Activated CD8-positive, alpha-beta memory T cell treated with anti-CD3 and anti-CD28 coated beads for 36 hours (primary cell): ENCODE data around the gene ZFP1. TPM values are rescaled to one million over a fixed set of nuclear protein-coding genes. Genes with fewer than 3 reads are reported as not detected.

Experiments used
- CTCF ChIA-PET: fragments of 350-600 bp; sonication (Branson Sonifier 250); formaldehyde crosslinking; loops from one replicate; lab custom pipeline; 2021; ENCODE audit warnings: antibody characterized with exemption; lab: Charles Lee
- POLR2A ChIA-PET: fragments of 350-600 bp; sonication (Branson Sonifier 250); formaldehyde crosslinking; loops from one replicate; lab custom pipeline; 2021; ENCODE audit warnings: antibody characterized with exemption; lab: Charles Lee
- total RNA-seq, 2 experiments: library from RNA; stranded (reverse); gene quantifications; one replicate each; pipeline ENCODE4 v1.2.3, GENCODE V29; 2021

The ZFP1 gene
- total RNA-seq, 2 experiments from 2014 or later = 13.1 to 19.3 TPM

DNA sequence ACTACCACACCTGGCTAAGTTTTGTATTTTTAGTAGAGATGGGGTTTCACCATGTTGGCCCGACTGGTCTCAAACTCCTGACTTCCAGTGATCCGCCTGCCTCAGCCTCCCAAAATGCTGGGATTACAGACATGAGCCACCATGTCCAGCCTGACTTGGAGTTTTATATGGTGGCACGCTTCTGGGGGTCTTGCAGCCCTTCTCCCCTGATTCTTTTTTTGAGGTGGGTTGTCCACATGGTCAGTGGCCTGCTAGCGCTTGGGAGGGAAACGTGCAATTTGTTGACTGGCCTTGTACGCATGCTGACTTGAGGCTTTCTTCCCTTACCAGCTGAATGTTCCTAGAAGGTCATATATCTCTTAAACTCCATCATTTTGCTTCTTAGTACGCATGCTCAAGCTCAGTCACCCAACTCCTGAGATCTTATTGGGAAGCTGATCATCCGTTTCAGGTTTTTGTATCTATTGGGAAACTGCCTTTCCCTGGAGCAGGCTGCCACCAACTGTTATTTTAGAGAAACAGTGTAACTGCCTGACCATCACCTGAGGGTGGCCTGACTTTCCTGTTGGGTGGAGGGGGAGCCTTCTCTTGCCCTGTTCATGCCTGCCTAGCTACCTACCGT, 18.1 kb upstream of the ZFP1 start:
- POLR2A ChIA-PET = no interaction called here
- CTCF ChIA-PET = no interaction called here

DNA sequence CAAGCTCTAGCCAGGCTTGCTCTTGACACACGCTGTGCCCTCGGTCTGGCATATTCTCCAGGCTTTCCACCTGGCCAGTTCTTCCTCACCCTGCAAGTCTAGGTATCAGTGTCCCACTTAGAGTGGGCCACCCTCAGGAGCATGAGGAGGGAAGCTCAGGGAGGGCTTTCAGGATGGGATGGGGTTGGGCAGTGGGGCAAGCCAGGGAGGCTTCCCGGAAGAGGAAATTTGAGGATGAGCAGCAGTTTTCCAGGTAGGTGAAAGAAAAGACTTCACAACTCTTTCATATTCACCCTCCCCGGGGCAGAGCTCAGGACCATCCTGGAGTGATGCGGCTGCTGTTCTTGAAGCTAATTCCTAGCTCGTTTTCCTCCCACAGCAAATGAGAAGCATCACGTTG, 17.2 kb upstream of the ZFP1 start:
- CTCF ChIA-PET = interaction anchor here (0.6 kb wide), 1 partner anchor 204 kb away, joined by 4 read pairs; no protein-coding TSS in a partner anchor
- POLR2A ChIA-PET = no interaction called here

DNA sequence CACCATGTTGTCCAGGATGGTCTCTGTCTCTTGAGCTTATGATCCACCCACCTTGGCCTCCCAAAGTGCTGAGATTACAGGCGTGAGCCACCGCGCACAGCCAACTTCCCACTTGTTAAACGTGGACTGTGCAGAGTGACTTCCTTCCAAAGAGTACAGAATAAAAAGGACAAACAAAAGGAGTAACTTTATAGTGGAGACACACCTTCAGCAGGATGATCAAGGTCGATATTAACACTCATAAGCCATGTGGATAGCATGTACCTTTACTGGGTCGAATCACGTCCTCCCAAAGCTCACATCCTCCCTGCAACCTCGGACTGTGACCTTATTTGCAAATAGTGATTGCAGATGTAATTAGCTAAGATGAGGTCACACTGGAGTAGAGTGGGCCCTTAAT, 10.1 kb upstream of the ZFP1 start:
- ChIA-PET CTCF (interaction anchor here (0.7 to 1.0 kb wide), 2 partner anchors 17 to 667 kb away, joined by 3 to 8 read pairs; no protein-coding TSS in a partner anchor), POLR2A (no interaction called here)

DNA sequence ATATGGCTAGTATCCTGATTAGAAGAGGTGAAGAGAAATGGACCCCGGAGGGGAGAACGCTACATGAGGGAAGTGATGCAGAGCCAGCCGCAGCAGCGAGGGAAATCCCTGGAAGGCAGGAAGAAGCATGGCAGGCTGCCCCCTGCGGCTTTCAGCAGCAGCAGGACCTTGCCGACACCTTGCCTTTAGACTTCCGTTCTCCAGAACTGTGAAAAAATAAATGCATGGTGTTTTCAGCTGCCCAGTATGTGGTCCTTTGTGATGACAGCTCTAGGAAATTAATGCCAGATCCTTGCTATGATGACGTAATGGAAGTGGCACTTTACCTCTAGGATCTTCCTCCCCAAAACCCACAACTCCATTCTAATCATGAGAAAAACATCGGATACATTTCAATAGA, 9.7 kb upstream of the ZFP1 start:
- ChIA-PET POLR2A (no interaction called here), CTCF (interaction anchor here (0.7 to 1.0 kb wide), 2 partner anchors 17 to 668 kb away, joined by 3 to 8 read pairs; no protein-coding TSS in a partner anchor)

DNA sequence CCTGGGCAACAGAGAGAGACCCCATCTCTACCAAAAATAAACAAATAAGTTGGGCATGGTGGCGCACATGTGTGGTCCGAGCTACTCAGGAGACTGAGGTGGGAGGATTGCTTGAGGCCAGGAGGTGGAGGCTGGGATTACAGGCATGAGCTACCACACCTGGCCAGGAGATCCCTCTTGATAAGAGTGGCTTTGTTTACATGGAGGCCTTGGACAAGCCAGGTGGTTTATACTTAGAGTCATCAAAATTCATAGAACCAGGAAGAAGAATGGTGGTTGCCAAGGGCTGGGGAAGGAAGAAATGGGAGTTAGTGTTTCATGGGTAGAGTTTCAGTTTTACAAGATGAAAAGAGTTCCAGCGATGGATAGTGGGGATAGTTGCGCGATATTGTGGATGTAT, 8.8 kb upstream of the ZFP1 start:
- POLR2A ChIA-PET = no interaction called here
- CTCF ChIA-PET = no interaction called here

DNA sequence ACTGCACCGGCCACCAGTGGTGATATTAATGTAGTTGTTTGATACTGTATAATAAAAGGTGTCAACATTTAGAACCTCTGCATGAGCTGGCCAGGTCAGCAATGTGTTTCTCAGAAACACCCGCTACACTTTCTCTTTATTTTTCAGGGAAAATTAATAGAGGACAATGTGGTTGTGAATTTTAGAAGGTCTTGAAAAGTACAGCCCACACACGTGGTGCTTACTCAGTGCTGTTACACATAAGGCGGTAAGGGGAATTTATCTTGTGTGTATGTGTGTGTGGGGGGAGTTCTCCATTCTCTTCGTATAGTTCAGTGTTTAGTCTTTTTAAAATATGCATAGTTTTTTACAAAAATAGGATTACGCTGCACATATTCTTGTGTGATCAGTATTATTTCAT, 4.4 kb upstream of the ZFP1 start:
- ChIA-PET CTCF (no interaction called here), POLR2A (interaction anchor here (0.6 kb wide), 2 partner anchors 13 to 27 kb away, joined by 5 read pairs; no protein-coding TSS in a partner anchor)

DNA sequence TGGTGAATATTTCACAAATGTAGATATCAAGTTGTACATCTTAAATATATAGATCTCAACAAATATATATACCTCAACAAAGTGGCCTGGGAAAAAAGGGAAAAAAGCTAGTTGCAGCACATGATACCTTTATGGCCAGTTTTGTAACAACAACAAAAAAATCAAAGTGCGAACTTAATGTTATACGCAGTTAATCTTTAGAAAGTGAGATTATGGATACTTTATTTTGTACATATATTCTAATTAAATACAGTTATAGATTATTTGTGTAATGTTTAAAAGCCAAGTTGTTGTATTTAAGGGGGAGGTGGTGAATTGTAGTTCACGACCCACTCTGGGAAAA, 385 bp upstream of the ZFP1 start:
- ChIA-PET POLR2A (no interaction called here), CTCF (no interaction called here)

DNA sequence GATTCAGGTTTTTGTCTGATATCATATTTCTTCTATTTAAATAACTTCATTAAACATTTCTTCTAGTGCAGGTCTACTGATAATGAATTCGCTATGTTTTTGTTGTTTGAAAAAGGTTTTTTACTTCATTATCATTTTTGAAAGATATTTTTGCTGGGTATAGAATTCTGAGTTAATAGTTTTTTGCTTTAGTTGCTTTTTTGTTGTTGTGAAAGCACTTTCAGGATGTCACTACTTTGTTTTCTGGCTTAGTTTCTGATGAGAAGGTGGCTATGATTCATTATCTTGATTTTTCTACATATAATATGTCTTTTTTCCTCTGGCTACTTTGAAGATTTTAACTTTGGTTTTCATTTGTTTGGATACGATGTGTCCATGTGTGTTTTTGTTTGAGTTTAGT, 3.5 kb downstream of the ZFP1 start:
- ChIA-PET CTCF (no interaction called here), POLR2A (no interaction called here)

DNA sequence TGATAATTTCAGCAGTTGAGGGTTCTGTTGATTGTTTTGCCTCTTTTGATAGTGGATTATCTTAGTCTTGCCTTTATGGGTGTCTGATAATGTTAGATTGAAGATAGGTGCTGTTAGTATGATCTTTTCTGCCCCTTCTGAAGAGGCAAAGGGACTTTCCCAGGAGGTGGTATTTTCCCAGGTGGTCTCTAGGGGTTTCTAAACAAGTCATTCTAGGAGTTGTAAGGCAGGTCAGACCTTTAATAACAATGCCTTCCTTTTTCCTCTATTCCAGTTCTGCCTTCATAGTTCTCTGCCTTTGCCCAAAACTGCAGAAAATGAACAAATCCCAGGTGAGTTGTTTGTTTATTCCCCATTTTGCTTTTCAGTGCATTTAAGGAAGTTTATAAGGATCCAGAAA, 4.3 kb downstream of the ZFP1 start:
- ChIA-PET POLR2A (no interaction called here), CTCF (no interaction called here)

DNA sequence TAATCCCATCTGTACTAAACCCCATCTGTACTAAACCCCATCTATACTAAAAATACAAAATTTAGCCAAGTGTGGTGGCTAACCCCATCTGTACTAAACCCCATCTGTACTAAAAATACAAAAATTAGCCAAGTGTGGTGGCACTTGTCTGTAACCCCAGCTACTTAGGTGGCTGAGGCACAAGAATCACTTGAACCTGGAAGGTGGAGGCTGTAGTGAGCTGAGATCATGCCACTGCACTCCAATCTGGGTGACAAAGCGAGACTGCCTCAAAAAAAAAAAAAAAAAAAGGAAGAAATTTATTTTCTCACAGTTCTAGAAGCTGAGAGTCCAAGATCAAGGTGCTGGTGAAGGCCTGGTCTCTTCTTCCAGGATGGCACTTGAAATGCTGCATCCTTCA, 12.1 kb downstream of the ZFP1 start:
- ChIA-PET POLR2A (no interaction called here), CTCF (interaction anchor here (0.7 kb wide), 1 partner anchor 230 kb away, joined by 3 read pairs; no protein-coding TSS in a partner anchor)

DNA sequence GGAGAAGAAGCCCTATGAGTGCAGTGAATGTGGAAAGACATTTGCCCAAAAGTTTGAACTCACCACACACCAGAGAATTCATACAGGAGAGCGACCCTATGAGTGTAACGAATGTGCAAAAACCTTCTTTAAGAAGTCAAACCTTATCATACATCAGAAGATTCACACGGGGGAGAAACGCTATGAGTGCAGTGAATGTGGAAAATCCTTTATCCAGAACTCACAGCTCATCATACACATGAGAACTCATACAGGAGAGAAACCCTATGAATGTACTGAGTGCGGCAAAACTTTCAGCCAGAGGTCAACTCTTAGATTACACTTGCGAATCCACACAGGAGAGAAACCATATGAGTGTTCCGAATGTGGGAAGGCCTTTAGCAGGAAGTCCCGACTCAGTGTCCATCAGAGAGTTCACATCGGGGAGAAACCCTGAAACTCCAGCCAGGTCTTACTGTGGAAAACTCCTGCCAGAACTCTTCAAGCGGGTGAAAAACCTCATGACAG, 21.6 kb downstream of the ZFP1 start:
- ChIA-PET POLR2A (no interaction called here), CTCF (interaction anchor here (0.6 kb wide), 1 partner anchor 22 kb away, joined by 3 read pairs; no protein-coding TSS in a partner anchor)

DNA sequence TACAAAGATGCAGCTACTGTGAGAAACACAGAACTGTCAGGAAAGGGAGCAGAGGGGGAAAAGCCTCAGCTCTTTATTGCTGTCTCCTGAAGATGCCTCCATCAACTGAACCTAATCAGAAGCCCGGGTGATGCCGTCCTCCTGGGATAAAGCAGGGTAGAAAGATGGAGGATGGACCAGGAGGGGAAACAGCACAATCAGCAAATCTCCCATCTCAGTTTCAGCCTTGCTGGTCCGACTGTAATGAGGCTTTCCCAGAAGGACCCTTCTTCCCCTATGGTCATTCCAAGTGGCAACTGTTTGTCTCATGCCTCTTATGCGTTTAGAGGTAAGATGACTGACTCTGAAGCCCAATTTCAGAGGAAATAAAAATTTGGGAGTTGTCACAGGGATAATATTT, 24.3 kb downstream of the ZFP1 start:
- CTCF ChIA-PET = no interaction called here
- POLR2A ChIA-PET = no interaction called here

DNA sequence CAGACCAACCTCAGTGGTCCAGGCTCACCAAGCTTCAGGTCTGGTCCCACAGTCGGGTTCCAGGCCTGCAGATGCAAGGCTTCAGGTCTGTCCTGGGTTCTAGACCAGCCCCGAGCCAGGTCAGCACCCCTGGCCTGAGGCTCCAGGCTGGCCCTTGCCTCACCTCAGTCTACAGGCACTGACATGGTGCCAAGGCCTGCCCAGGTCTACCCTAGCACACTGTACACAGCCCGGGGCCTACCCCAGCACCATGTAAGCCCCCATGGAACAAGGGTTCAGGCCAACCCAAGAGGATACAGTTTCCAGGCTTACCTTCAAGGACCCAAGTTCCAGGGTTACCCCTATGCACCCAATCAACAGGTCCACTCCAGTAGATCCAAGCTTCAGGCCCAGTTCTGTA, 26.8 kb downstream of the ZFP1 start:
- POLR2A ChIA-PET = no interaction called here

DNA sequence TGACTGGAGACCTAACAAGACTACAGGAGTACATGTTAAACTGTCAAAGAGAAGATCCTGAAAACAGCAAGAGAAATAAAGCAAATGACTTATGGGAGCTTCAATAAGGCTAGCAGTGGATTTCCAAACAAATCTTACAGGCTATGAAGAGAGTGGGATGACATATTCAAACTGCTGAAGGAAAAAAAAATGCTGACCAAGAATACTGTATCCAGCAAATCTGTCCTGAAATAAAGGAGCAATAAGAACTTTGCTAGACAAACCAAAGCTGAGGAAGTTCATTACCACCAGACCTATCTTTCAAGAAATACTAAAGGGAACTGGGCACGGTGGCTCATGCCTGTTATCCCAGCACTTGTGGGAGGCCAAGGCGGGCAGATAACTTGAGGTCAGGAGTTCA, 28.6 kb downstream of the ZFP1 start:
- POLR2A ChIA-PET = no interaction called here
- CTCF ChIA-PET = no interaction called here

More for the DNA sequence above, 26.8 kb downstream of the ZFP1 start:
- CTCF ChIA-PET = no interaction called here

DNA sequence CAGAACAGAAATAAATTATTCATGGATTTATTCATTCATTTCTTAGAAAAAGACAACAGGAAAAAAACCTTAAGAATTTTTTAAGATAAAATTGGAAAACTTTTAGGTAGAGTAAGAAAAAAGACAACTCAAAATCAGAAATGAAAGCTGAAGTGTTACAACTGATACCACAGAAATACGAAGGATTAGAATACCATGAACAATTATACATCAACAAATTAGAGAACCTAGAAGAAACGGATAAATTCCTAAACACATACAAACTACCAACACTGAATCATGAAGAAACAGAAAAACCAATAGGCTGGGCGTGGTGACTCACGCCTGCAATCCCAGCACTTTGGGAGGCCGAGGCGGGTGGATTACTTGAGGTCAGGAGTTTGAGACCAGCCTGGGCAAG, 30.9 kb downstream of the ZFP1 start:
- ChIA-PET CTCF (no interaction called here), POLR2A (no interaction called here)

DNA sequence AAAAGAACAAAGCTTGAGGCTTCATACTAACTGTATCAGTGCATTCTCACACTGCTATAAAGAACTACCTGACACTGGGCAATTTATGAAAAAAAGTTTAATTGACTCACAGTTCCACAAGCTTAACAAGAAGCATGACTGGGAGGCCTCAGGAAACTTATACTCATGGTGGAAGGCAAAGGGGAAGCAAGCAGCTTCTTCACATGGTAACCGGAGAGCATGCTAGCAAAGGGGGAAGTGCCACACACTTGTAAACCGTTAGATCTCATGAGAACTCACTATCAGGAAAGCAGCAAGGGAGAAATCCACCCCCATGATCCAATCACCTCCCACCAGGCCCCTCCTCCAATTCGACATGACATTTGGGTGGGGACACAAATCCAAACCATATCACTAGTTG, 33.3 kb downstream of the ZFP1 start:
- ChIA-PET CTCF (no interaction called here), POLR2A (no interaction called here)

DNA sequence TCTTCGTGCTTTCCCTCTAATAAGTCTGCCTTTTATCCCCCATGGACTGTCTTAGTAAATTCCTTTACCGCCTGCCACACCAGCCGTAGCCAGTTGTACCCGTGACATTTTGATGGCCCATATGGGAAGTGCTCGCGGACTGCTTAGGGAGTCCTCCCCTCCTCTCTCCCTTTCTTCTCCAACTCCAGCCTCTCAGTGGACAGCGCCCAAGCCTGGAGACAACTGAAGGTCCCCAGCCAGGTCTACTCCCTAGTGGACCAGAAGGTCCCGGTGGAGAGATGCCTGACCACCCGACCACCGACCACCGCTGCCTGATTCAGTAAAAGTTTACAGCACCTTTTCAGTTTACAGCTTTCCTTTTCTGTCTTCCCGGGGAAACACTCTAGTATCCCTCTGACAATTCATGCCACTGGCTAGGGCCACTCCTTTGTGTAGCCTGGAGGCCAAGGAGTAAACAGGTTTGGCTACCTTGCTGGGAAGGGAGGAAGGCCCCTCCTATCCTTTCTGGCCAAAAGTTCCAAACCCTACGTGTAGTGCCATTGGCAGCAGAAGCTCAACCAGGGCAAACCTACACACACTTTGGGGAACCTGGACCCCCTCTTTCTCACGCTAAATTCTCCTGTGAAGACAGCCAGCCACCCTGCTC, 40.6 kb downstream of the ZFP1 start:
- POLR2A ChIA-PET = no interaction called here
- CTCF ChIA-PET = no interaction called here

DNA sequence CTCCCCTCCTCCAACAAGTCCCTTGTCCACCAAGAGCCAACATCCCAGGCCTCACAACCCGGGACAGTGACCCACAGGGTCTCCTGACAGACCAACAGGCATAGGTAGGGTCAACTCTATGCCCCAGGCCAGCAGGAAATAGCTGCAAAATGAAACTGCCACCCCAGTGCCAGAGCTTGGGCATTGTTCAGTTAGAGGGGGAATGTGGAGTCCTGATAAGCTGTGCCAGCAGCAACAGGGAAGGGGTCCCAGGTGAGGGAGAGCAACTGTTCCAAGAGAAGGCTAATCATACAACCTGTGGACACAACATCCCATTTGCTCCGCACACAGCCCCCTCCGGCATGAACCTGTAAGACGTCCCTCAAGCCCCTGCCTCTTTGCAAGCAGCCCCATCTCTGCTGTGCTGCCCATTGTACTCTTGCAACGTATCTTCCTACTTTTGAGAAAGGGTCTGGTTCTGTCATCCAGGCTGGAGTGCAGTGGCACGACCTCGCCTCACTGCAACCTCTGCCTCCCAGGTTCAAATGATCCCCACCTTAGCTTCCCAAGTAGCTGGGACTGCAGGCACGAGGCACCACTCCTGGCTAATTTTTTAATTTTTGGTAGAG, 41.4 kb downstream of the ZFP1 start:
- ChIA-PET CTCF (interaction anchor here (0.9 kb wide), 1 partner anchor 192 kb away, joined by 3 read pairs; no protein-coding TSS in a partner anchor), POLR2A (no interaction called here)

DNA sequence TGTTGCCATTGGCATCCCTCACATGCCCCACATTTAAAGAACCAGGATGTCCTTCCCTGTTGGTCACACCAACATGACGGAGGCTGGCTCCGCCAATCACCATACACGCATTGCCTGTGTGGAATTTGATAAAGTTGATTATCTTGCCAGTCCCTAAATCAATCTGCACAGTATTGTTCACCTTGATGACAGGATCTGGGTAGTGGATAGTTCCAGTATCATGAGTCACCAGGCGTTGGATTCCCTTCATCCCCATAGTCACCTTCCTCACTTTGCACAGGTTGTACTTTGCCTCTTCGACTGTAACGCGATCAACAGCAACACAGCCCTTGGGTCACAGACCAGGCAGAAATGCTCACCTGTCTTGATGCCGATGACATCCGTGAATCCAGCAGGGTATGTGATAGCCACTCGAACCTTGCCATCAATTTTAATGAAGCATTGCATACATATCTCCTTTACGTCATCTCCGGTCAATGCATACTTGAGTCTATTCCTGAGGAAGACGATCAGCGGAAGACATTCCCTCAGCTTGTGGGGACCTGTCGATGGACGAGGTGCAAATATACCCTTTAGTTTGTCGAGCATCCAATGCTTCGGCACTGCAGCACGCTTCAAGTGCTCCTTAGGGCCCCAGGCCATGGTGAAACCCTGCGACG, 44.4 kb downstream of the ZFP1 start:
- ChIA-PET POLR2A (no interaction called here), CTCF (interaction anchor here (0.5 to 1.1 kb wide), 5 partner anchors 14 to 723 kb away, joined by 3 read pairs; no protein-coding TSS in a partner anchor)

DNA sequence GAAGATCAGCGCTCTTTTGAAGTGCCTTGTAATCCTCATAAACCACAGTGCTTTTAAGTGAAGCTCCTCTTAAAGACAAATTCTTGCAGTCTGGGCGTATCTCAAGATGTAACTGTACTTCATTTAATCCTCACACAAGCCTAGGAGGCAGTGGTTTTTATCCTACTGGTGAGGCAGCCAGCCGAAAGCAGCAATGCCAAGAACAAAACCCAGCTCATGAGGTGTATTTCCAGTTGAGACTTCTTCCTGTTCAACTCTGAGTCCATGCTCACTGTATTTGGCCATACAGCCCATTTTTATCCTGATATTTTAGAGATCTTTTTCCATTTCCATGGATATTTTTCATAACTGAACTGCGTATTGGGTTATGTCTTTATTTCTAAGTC, 44.9 kb downstream of the ZFP1 start:
- ChIA-PET POLR2A (no interaction called here), CTCF (interaction anchor here (0.5 to 1.1 kb wide), 2 partner anchors 15 to 82 kb away, joined by 3 read pairs; no protein-coding TSS in a partner anchor)
